Lower leg skin (tissue), 4 donors: ENCODE measurements around the gene MATN1. TPM values are rescaled to one million over a fixed set of nuclear protein-coding genes. Genes with fewer than 3 reads are reported as not detected.
A peak's percentile ranks its signal among the peaks of the same experiment; 100 is the strongest.

Source experiments
- DNase-seq, 2 donors: peaks; one replicate each; pipeline ENCODE4 v3.0.0-alpha.2; 2019; ENCODE audit warnings: low spot score in 2 of 2
- H3K4me3 ChIP-seq: fragments of 200-600 bp; sonication (generic); 2 replicates; pipeline ENCODE4 v1.5.1; 2017; ENCODE audit warnings: mild to moderate bottlenecking, low read depth; ENCODE audit not compliant: poor library complexity, severe bottlenecking
- CTCF ChIP-seq, 3 donors: fragments of 450-650 bp; IDR thresholded peaks; one replicate each; pipeline ENCODE4 v1.5.1; 2016; ENCODE audit warnings: antibody characterized with exemption in 3 of 3, mild to moderate bottlenecking in 3 of 3, moderate library complexity in 2 of 3
- POLR2A ChIP-seq, 2 donors: fragments of 450-650 bp; IDR thresholded peaks; one replicate each; pipeline ENCODE4 v1.6.1; 2016 to 2017; ENCODE audit warnings: antibody characterized with exemption in 2 of 2, mild to moderate bottlenecking in 1 of 2, moderate library complexity in 1 of 2
- WGBS, 2 donors: methylation state at CpG; one replicate each; pipeline ENCODE4 v1.1.5; 2018; 5-methylcytosine and 5-hydroxymethylcytosine counted together
- intact Hi-C: fragments of 100-400 bp; cut with DNase I; formaldehyde crosslinking; loops from one replicate; pipeline ENCODE4 v1.15.0; 2023; ENCODE audit warnings: low total_unique reads
- total RNA-seq, 4 donors: library from RNA; depleted of rRNA; stranded (reverse); fragments of >200 nt; gene quantifications; one replicate each; pipeline ENCODE4 v1.1.0, GENCODE V29; 2016

The MATN1 gene
- total RNA-seq, 4 donors from 2014 or later = not detected

- intact Hi-C loops = no loop called here
- TF ChIP-seq CTCF (IDR thresholded peaks at IDR 0.05) (no peak), POLR2A (IDR thresholded peaks at IDR 0.05) (no peak)
- 13 to 23% methylated on average over 6 of the region's 6 CpGs for WGBS, 2 donors
- DNase-seq = peak; percentile 71 to 93
- H3K4me3 ChIP-seq = no peak overlapping the region
These were observed 27.9 kb downstream of the MATN1 start for GRCh38 chr1:30695439-30695841.

- intact Hi-C loops = no loop called here
These were observed 28.9 kb downstream of the MATN1 start for GRCh38 chr1:30694280-30695175.

GRCh38 chr1:30693822-30694221 lies 29.6 kb downstream of the MATN1 start:
- TF ChIP-seq CTCF (IDR thresholded peaks at IDR 0.05) (no peak), POLR2A (IDR thresholded peaks at IDR 0.05) (no peak)
- H3K4me3 ChIP-seq = no peak overlapping the region
- intact Hi-C loops = no loop called here
- DNase-seq = peak in 1 of 2 donors; percentile 59
- WGBS, 2 donors = 65 to 93% methylated on average over 5 of the region's 5 CpGs

More at GRCh38 chr1:30694280-30695175, 28.9 kb downstream of the MATN1 start:
- TF ChIP-seq POLR2A (IDR thresholded peaks at IDR 0.05) (no peak), CTCF (IDR thresholded peaks at IDR 0.05) (no peak)
- H3K4me3 ChIP-seq = no peak overlapping the region
- 72 to 76% methylated on average over 8 of the region's 8 CpGs for WGBS, 2 donors
- DNase-seq = peak in 1 of 2 donors; percentile 82

GRCh38 chr1:30693366-30693765 lies 30.0 kb downstream of the MATN1 start:
- H3K4me3 ChIP-seq = no peak overlapping the region
- intact Hi-C loops = no loop called here
- peak in 1 of 2 donors; percentile 71 for DNase-seq
- 90 to 96% methylated on average over 3 of the region's 3 CpGs for WGBS, 2 donors
- TF ChIP-seq POLR2A (IDR thresholded peaks at IDR 0.05) (no peak), CTCF (IDR thresholded peaks at IDR 0.05) (no peak)

- peak in 1 of 2 donors; percentile 67 for DNase-seq
- intact Hi-C loops = no loop called here
- 87% methylated on average over 7 of the region's 7 CpGs for WGBS, 2 donors
- no peak for TF ChIP-seq POLR2A (IDR thresholded peaks at IDR 0.05)
- no peak for TF ChIP-seq CTCF (IDR thresholded peaks at IDR 0.05)
- no peak overlapping the region for H3K4me3 ChIP-seq
These were observed 30.5 kb downstream of the MATN1 start for GRCh38 chr1:30692948-30693301.
